Activated naive CD8-positive, alpha-beta T cell treated with anti-CD3 and anti-CD28 coated beads, Interleukin-2, amount 50 U/mL, for 16 hours (primary cell): ENCODE results near the gene SOX15.
"Not testable (repeated sequence)": the region's sequence is repeated elsewhere in the genome, so short reads cannot be mapped to it uniquely, and the experiment has no call there.

Source experiments
- DNase-seq: peaks from one replicate; pipeline ENCODE4 v3.0.0-alpha.2; 2020; ENCODE audit warnings: low read depth, low spot score

SOX15 gene

DNA sequence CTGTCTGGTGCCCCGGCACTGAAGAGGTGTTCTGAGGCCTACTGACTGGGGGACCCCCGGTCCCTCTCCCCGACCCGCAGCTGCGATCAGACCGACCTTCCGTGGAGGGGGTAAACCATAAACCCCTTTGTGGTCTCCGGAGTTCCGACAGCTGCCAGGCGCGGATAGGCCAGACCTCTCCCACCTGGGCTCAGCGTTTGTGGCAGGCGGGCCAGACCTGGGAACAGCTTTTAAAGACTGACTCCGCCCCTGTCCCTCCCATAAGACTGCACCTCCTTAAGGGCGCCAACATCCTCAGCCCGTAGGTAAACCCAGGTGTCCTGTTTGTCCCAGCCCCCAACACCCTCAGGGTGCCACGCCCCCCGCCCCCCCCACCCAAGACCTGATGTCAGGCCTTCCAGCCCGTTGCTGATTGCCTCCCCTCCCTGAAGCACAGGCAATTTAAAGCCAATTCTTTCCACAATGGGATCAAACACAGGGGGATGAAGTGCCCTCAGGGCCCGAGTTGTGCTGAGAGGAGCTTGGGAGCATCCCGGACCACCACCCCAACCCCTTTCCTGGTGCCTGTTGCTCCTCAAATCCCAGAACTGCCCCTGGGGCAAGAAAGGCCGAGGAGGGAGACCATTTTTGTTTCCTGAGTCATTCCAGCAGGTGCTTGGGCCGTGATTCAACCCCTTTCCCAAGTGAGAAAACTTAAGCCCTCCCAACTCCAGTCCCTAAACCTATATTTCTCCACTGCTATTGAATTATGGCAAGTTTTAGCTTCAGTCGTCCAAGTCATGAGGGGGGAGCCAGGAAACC, at the start of gene SOX15:
SOX15 (minus strand) TSS at position 204 of the 801 bp plus-strand sequence. CDS start 418 bp downstream, outside the sequence.
- DNase-seq: no peak

DNA sequence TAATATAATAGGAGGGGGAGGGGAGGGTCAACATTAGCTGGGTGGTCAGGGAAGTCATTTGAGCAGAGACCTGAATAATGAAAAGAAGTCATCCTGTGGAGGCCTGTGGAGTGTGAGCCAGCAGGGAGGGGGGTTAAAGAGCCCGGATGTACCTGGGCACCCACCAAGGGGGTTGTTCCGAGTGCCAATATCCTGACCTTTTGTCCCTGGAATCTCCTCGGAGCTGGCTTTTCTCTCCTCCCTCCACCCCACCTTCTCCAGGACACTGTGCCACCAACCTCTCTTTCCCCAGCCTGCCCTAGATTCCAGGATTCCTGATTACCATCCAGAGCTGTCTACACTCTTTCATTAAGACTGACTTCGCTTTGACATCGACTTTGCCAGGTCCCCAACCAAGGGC, 46.3 kb upstream of the SOX15 start:
- DNase-seq: no peak

DNA sequence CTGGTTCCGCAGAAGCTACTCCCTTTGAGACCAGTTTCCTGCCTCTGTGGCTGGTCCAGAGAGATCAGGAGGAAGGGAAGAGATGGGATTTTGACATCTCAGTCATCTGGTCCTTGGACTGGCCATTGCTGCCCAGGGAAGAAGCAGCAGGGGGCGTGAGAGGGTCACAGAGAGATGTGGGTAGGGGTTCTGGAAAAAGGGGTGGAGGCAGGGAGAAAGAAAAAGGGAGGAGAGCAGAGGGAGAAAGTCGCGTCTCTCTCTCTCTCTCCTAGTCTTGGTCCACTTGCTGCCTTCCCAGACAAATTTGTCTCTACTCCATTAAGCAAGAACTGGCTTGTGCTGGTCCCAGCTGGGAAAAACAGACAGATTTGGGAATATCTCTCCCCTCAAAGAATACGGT, 44.5 kb upstream of the SOX15 start:
- no peak for DNase-seq

DNA sequence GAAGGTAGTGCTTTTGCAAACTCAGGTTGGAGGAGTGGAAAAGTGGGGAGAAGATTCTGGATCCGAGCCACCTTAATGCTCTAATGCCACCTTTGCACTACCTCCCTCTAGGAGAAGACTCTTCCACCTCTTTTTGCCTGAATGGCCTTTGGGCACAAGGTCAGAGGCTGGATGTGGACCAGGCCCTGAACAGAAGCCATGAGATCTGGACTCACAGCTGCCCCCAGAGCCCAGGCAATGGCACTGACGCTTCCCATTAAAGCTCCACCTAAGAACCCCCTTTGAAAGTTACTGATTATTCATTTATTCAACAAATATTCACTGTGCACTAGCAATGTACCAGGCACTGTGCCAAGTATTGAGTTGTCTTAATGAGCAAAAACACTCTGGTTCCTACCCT, 43.2 kb upstream of the SOX15 start:
- DNase-seq: no peak

DNA sequence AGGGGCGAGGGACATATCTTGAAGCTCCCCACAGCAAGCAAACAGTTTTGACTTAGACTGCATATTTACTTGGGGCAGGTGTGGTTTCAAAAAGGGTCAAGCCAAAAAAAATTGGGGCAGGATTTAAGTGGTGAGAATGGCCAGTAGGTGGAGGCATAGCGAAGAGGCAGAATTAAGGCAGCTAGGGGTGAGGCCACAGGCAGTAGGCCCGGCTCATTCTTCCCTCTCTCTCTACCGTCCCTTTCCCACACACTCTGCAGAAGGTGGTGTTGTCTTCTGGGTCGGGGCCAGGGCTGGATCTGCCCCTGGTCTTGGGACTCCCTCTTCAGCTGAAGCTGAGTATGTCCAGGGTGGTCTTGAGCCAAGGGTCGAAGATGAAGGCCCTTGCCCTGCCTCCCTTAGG, 42.6 kb upstream of the SOX15 start:
- no peak for DNase-seq

DNA sequence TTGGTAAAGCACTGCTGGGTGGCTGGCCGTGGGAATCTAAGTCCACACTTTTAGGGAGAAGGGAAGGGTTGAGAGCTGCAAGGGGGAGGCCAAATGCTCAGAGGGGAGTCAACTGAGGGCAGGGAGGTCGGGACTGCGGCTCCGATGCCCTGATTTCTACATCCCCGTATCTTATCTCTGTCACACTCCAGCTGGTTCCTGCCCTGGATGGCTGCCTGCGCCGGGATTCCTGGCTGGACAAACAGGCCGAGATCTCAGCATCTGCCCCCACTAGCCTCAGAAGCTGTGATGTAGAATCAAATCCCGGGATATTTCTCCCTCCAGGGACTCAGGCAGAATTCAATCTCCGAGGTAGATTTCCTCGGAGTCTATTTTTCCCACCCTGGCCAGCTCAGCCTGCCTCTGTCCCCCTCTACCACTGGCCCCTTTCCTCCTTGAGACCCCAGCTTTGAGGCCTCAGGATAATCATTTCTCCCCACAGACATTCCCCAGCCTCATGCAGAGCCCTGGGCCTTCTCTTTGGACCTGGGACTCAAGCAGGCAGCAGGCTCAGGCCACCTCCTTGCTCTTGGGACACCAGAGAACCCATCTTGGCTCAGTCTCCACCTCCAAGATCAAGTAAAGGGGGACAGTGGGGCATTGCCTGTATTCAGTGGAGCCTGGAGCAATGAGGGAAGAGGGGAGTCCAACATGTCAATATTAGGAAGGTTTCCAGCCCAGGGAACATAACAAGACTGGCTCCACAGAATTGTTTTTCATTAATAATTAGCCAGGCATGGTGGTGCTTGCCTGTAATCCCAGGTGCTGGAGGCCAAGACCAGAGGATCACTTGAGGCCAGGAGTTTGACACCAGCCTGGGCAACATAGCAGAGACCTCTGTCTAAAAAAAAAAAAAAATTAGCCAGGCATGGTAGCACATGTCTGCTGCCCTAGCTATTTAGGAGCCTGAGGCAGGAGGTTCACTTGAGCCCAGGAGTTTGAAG, 41.8 kb upstream of the SOX15 start:
- DNase-seq: no peak

DNA sequence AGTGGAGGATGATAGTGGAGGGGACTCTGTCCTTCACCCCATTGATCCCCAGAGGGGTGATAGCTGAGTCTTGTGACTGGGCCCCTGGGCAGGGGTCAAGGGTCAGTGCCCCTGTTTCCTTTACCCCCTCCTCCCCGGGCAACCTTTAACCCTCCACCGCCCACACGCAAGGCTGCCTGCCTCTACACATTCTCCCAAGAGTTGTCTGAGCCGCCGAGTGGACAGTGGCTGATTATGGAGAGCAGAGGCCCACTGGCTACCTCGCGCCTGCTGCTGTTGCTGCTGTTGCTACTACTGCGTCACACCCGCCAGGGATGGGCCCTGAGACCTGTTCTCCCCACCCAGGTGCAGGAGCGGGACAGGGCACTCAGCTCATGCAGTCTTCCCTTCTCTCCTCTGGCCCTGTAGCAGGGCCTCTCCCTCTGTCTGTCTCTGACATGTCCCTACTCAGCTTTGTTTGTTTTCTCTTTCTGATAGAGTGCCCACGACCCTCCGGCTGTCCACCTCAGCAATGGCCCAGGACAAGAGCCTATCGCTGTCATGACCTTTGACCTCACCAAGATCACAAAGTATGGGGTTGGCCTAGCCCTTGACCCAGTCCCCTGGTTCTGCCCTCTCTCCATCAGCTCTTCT, 40.2 kb upstream of the SOX15 start, which contains the start of gene SHBG:
SHBG (plus strand) TSS at position 197 of the 633 bp plus-strand sequence; CDS start at position 235, 38 bp downstream.
- no peak for DNase-seq

DNA sequence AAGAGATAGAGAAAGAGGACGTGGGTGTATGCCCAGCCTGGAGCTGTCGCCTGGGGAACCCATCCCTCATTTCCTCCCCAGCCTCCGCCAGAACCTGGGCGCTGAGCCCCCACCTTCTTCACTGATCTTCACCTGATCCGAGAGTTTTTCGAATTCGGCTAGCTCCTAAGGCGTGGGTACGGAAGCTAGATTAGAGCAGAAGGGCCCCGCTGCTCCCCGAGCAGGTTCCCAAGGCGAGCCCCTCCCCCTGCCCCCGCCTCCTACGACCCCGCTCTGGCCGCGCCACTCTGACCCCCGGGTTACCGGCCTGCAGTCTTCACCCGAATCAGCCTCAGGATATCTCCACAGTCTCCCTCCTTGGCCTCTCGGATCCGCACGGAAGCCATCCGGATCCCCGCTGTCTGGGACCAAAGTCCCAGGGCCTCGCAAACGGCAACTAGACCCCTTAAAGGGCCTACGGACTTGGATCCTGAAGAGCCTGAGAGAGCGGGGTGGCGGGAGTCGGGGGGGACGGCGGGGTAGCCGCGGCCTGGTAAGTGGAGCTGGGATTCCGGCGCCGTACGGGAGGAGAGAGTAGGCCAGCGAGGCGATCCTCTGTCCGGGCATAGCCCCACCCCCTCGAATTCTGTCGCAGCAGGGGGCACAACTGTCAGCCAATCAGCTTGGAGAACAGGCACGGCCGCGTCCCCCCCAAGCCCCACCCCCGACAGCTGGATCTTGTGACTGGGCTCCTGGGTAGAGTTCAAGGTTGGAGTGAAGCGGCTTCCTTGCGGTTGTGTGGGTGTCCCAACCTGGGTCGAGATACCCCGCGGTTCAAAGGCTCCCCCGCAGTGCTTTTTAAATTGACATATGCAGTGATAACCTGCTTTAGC, 37.6 kb upstream of the SOX15 start, which contains the start of gene SAT2:
SAT2 (minus strand) TSS at position 572 of the 872 bp plus-strand sequence; CDS start at position 386, 186 bp downstream.
- peak; percentile 72 for DNase-seq

DNA sequence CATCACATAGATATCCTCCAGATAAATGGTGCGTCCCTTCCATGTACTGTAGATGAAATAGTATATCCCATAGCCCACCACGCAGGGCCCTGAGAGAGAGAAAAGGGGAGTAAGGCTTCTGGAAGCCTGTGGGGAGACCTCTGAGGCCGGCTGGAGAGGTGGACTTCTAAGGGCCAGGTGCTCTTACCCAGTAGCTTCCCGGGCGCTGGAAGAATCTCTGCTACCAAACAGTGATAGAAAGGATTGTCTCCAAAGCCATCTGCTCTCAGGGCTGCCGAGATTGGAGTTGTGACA, 37.0 kb upstream of the SOX15 start:
- no peak for DNase-seq

DNA sequence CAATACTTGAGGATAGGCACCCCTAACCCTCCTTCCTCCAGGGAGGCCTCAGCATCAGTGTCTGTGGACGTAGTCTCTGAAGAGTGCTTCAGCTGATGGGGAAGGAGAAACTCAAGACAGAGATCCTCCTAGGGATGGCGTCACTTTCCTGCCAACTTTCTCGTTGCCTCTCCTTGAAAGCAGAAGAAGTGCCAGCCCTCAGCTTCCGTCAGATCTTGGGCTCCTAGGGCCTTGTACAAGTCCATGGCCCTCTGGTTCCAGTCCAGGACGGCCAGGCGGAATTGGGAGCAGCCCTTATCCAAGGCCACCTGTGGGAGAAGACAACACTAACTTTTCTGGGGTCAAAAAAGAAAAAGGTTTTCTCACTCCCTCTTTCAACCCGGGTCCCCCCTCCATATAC, 36.4 kb upstream of the SOX15 start:
- no peak for DNase-seq

DNA sequence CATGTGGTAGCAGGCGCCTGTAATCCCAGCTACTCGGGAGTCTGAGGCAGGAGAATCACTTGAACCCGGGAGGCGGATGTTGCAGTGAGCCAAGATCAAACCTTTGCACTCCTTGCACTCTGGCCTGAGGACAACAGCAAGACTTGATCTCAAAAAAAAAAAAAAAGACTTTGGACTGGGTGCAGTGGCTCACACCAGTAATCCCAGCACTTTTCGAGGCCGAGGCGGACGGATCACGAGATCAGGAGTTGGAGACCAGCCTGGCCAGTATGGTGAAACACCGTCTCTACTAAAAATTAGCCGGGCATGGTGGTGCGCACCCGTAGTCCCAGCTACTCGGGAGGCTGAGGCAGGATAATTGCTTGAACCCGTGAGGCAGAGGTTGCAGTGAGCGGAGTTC, 35.9 kb upstream of the SOX15 start:
- DNase-seq: not testable (repeated sequence)

DNA sequence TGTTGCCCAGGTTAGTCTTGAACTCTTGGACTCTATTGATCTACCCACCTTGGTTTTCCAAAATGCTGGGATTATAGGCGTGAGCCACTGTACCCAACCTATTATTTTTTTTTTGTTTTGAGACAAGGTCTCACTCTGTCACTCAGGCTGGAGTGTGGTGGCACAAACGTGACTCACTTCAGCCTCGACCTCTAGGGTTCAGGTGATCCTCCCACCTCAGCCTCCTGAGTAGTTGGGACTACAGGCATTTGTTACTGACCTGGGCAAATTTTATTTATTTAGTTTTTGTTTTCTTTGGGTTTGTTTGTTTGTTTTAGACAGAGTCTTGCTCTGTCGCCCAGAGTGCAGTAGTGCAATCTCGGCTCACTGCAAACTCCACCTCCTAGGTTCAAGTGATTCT, 33.8 kb upstream of the SOX15 start:
- no peak for DNase-seq

DNA sequence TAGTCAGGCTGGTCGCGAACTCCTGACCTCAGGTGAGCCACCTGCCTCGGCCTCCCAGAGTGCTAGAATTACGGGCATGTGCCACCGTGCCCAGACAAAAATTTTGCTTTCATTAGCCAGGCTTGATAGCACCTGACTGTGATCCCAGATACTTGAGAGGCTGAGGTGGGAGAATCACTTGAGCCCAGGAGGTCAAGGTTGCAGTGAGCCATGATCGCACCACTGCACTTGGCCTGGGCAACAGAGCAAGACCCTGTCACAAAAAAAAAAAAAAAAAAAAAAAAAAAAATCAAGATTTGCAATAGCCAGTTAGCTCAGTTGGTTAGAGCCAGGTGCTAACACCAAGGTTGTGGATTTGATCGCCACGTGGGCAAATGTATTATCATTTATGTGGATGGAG, 30.9 kb upstream of the SOX15 start:
- no peak for DNase-seq

DNA sequence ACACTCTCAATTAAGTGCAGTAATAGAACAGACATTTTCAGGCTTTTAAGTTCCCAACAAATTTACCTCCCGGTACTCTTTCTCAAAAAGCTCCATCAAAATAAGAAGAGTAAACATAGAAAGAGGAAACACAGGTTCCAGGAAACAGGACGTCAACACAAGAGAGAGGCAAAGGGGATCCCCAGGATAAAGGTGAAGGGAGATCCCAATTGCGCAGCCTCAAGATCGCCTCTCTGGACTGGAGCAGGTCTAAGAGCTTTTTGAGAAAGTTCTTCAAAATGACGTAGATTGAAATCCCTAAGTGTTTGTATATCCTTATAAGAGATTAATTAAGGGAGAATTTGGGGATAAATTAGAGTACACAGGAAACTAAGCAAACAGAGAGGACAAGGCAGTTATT, 28.7 kb upstream of the SOX15 start:
- no peak for DNase-seq

DNA sequence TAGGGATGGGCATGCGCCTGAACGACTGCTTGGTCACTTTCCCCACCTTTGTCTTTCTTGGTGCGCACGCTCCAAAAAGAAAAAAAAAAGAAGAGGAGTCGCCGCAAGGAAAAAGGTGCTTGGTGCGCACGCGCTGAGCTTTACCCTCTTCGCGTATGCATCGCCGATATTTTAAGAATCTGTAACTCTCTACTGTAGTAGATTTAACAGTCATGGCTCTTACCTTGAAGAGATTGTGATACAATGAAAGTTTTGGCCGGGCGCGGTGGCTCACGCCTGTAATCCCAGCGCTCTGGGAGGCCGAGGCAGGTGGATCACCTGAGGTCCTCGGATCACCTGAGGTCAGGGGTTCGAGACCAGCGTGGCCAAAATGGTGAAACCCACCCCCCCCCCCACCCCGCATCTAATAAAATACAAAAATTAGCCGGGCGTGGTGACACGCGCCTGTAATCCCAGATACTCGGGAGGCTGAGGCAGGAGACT, 25.4 kb upstream of the SOX15 start:
- DNase-seq: no peak

DNA sequence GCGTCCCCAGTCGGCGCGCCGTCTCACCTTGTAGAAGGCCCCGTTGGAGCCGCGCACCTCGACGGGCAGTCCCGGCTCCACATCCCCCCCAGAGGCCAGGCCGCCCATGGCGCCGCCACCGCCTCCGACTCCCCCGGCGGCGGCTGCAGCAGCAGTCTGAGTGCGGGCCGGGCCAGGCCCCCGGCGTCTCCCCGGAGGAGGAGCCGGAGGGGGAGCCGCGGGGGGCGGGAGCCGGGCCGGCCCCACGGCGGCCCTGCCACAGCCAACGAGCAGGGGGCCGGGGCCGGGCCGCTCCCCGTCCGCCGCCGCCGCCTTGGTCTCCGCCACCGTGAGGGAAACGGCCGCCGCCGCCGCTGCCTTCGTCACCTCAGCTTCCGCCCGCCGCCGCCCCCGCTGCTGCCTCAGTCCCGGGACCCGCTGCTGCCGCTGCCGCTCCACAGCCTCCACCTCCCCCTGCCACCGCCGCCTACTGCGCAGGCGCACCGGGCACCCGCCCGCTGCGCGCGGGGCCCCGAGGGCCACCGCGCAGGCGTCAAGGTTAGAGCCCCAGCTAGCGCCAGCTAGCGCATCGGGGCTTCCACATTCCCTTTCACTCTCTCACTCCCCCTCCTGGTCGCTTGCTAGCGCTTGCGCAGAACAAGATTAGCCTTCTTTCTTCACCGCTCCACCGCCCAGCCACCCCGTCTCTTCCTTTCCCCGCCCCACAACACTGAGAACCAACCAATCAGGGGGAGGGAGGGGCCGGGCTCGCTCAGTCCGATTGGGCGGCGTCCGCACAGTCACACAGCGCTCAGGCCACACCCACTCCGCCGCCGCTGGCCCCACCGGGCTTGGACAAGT, 24.8 kb upstream of the SOX15 start, which contains the start of gene FXR2:
FXR2 (minus strand) TSS at position 473 of the 840 bp plus-strand sequence; CDS start at position 108, 365 bp downstream.
- peak; percentile 99 for DNase-seq

DNA sequence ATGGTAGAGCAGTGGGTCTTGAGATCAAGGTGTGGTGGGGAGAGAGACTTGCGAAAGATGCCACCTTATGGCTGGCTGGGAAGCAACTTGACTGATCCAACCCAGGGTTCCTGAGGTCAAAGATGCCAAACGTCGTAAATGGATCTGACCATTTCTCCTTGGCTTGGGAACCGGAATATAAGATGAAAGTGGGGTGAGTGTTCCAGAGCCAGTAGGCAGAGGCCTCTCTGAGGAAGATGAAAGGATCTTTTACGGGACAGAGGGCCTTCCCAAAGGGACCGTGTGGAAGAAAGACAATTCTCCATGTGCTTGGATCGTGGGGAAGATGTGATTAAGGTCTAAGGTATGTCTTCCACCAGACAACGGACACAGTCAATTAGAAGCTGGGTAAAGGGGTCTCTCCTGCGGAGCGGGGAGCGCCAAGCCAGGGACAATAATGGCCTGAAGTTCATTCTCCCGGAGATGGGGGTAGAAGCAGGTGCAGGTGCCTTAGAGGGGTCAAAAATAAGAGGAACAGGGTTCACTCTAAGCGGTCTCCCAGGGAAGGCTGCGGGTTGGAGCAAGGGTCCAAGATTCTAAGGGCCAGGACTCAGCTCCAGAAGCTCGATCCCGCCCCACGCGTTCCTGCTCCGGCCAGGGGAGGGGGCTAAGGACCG, 24.0 kb upstream of the SOX15 start:
- no peak for DNase-seq

DNA sequence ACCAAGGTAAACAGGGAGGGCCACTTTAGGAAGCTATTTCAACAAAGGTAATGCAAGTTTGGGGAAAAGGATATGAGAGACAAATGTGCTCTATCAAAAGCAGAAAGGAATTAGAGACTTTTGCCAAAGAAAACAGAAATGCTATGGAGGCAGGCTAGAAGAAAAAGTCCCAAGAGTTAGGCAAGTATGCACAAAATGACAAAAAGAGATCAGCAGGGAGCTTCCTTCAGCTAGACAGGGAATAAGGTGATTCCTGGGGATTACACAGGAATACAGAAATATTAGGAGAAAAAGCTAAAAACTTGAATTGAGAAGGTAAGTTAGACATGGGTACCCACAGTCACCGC, 22.4 kb upstream of the SOX15 start:
- no peak for DNase-seq

DNA sequence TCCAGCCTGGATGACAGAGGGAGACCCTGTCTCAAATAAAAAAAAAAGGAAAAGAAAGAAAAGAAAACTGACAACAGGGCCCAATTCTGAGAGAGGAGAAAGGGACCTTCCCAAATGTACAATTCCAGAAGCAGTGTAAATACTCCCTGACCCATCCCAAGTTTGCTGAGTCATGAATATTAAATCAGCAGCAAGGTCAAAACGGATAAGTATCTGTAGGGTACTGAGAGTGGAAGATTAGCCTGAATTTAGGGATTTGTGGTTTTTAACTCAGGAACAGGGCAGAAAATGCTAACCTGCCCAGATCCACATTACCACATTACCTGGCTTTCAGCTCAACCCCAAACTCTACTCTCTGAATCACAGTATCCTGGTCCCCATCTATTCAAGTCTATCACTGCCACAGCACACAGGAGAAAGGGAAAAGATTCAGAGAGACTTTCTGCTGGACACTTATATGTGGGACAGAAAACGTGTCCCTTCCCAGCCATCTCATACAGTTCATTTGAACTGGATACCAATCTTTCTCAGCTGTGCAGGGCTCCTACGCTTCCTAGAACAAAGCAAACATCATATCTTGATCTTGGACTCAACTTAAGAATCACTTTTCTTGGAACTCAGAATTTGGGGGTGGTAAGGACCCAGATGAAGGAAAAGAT, 21.9 kb upstream of the SOX15 start:
- no peak for DNase-seq
